GM12878 (cell line): ENCODE results near the gene STAT3.

Experiments used
- CREM ChIP-seq: IDR thresholded peaks from 2 replicates; pipeline ENCODE4 v1.6.1; 2014; ENCODE audit warnings: antibody characterized with exemption, low read depth
- CTCF ChIP-seq, 3 experiments: IDR thresholded peaks in 2 of 3; conservative IDR thresholded peaks in 1 of 3; 2 replicates each; pipeline ENCODE4 v1.5.1; 2011; ENCODE audit warnings: low read depth in 3 of 3, low read length in 3 of 3, mild to moderate bottlenecking in 3 of 3, control low read depth in 2 of 3, moderate library complexity in 2 of 3, inconsistent platforms in 1 of 3, mixed read lengths in 1 of 3; ENCODE audit not compliant: control insufficient read depth in 2 of 3, insufficient read depth in 1 of 3; ENCODE audit errors: extremely low read depth in 1 of 3
- JUND ChIP-seq: IDR thresholded peaks from 2 replicates; pipeline ENCODE4 v1.6.1; 2012; ENCODE audit warnings: low read depth, mild to moderate bottlenecking, low read length, improper control_type of control experiment, moderate library complexity
- MAX ChIP-seq: IDR thresholded peaks from 2 replicates; pipeline ENCODE4 v1.6.1; 2012; ENCODE audit warnings: low read depth, low read length, improper control_type of control experiment

GRCh38 chr17:42411905-42412679 lies 23.9 kb upstream of the STAT3 start:
- TF ChIP-seq JUND (no peak), CTCF (IDR thresholded peaks at IDR 0.05 in 2 of 3, conservative IDR thresholded peaks at IDR 0.05 in 1 of 3; ENCODE audit: control insufficient read depth in 2 of 3, extremely low read depth in 1 of 3, insufficient read depth in 1 of 3, low read depth in 3 of 3, low read length in 3 of 3) (no peak), CREM (no peak), MAX (no peak)
